GM12878 (cell line): ENCODE measurements around the gene ADSL. TPM values are rescaled to one million over a fixed set of nuclear protein-coding genes. Genes with fewer than 3 reads are reported as not detected.
A peak's percentile ranks its signal among the peaks of the same experiment; 100 is the strongest.

Experiments used
- ATAC-seq: fragments of 200-7000 bp; cut with Tn5 transposase; 3 replicates; pipeline ENCODE4 v1.9.1; 2020; ENCODE audit warnings: mild to moderate bottlenecking, moderate library complexity
- BruUV-seq: library from RNA; stranded (reverse); fragments of 400-500 nt; replicated peaks from 2 replicates; lab custom pipeline; 2021; lab: Mats Ljungman, UMichigan
- CTCF ChIA-PET: fragments of 300-600 bp; sonication (Branson Sonifier 250); formaldehyde crosslinking; extraction: SDS; loops from one replicate; lab custom pipeline; 2021; ENCODE audit warnings: inconsistent platforms; lab: Yijun Ruan, JAX
- POLR2A ChIA-PET: fragments of 350-600 bp; formaldehyde crosslinking; extraction: SDS; loops from one replicate; lab custom pipeline; 2021; ENCODE audit warnings: inconsistent platforms; lab: Charles Lee
- RAD21 ChIA-PET: fragments of 300-600 bp; sonication (Branson Sonifier 250); formaldehyde crosslinking; loops from one replicate; lab custom pipeline; 2023; ENCODE audit warnings: antibody characterized with exemption; ENCODE audit not compliant: unreplicated experiment; lab: Charles Lee
- SMC1A ChIA-PET: fragments of 300-600 bp; sonication (Branson Sonifier 250); formaldehyde crosslinking; loops from one replicate; lab custom pipeline; 2023; ENCODE audit not compliant: unreplicated experiment, uncharacterized antibody; lab: Charles Lee
- DNase-seq: peaks from one replicate; pipeline ENCODE4 v3.0.0-alpha.2; 2011; ENCODE audit warnings: low read depth, low spot score
- FAIRE-seq: peaks from 3 replicates; lab custom pipeline; 2011; peaks lifted over from hg19 to GRCh38; lab: Jason Lieb, UNC
- H2AFZ ChIP-seq: 2 replicates; pipeline ENCODE4 v1.6.0; 2011; ENCODE audit warnings: low read depth, low read length, control low read depth; ENCODE audit not compliant: control insufficient read depth
- H3K27ac ChIP-seq: 2 replicates; pipeline ENCODE4 v1.5.1; 2011; ENCODE audit warnings: control low read depth; ENCODE audit not compliant: control insufficient read depth, insufficient read depth
- H3K27me3 ChIP-seq, 2 experiments: replicated peaks in 1 of 2; 2 replicates each; pipeline versions ENCODE4 v1.6.0 to v1.6.1; 2011; ENCODE audit warnings: low read length in 1 of 2; ENCODE audit not compliant: control insufficient read depth in 2 of 2, insufficient read depth in 2 of 2
- H3K36me3 ChIP-seq, 2 experiments: 2 replicates each; pipeline ENCODE4 v1.5.1; 2011; ENCODE audit warnings: low read length in 1 of 2; ENCODE audit not compliant: control insufficient read depth in 2 of 2, insufficient read depth in 2 of 2
- H3K4me1 ChIP-seq: 2 replicates; pipeline ENCODE4 v1.6.1; 2011; ENCODE audit warnings: mild to moderate bottlenecking, low read length, moderate library complexity, mixed read lengths; ENCODE audit not compliant: control insufficient read depth, insufficient read depth
- H3K4me2 ChIP-seq: 2 replicates; pipeline ENCODE4 v1.6.0; 2011; ENCODE audit warnings: control low read depth; ENCODE audit not compliant: control insufficient read depth, insufficient read depth
- H3K4me3 ChIP-seq: fragments of 200-600 bp; sonication (generic); 2 replicates; pipeline ENCODE4 v1.5.1; 2016
- H3K79me2 ChIP-seq: 2 replicates; pipeline ENCODE4 v1.6.0; 2011; ENCODE audit warnings: low read length; ENCODE audit not compliant: control insufficient read depth, insufficient read depth
- H3K9ac ChIP-seq: 2 replicates; pipeline ENCODE4 v1.8.0; 2011; ENCODE audit warnings: low read length, control low read depth, mixed read lengths; ENCODE audit not compliant: control insufficient read depth, insufficient read depth
- H3K9me3 ChIP-seq: replicated peaks from 3 replicates; pipeline ENCODE4 v1.5.1; 2011; ENCODE audit warnings: mild to moderate bottlenecking, low read length; ENCODE audit not compliant: control insufficient read depth, insufficient read depth
- H4K20me1 ChIP-seq: 2 replicates; pipeline ENCODE4 v1.6.0; 2011; ENCODE audit not compliant: control insufficient read depth, insufficient read depth
- BRCA1 ChIP-seq: IDR thresholded peaks from 2 replicates; pipeline ENCODE4 v1.6.1; 2011; ENCODE audit warnings: low read depth, low read length, improper control_type of control experiment
- CHD4 ChIP-seq: fragments of 200-600 bp; sonication (generic); IDR thresholded peaks from 2 replicates; pipeline ENCODE4 v1.6.1; 2016; ENCODE audit warnings: mild to moderate bottlenecking
- FOS ChIP-seq: IDR thresholded peaks from 3 replicates; pipeline ENCODE4 v1.6.1; 2011; ENCODE audit warnings: borderline replicate concordance; ENCODE audit not compliant: insufficient read length; ENCODE audit errors: extremely low read depth
- FOXM1 ChIP-seq: IDR thresholded peaks from 2 replicates; pipeline ENCODE4 v1.6.1; 2012; ENCODE audit warnings: low read depth, mild to moderate bottlenecking, inconsistent platforms, low read length, moderate library complexity
- IRF4 ChIP-seq: IDR thresholded peaks from 2 replicates; pipeline ENCODE4 v1.6.1; 2011; ENCODE audit warnings: low read depth, low read length
- JUNB ChIP-seq: IDR thresholded peaks from 2 replicates; pipeline ENCODE4 v1.6.1; 2016; ENCODE audit warnings: antibody characterized with exemption, mild to moderate bottlenecking
- MTA3 ChIP-seq: IDR thresholded peaks from 2 replicates; pipeline ENCODE4 v1.6.1; 2012; ENCODE audit warnings: low read length, inconsistent platforms, borderline replicate concordance
- RUNX3 ChIP-seq: IDR thresholded peaks from 2 replicates; pipeline ENCODE4 v1.6.1; 2012; ENCODE audit warnings: low read length, inconsistent platforms
- SMARCA5 ChIP-seq: fragments of 450-650 bp; IDR thresholded peaks from 2 replicates; pipeline ENCODE4 v1.6.1; 2017; ENCODE audit warnings: mild to moderate bottlenecking
- SMC3 ChIP-seq: IDR thresholded peaks from 2 replicates; pipeline ENCODE4 v1.6.1; 2011; ENCODE audit warnings: low read length, improper control_type of control experiment, borderline replicate concordance
- SPI1 ChIP-seq: IDR thresholded peaks from 2 replicates; pipeline ENCODE4 v1.6.1; 2011; ENCODE audit warnings: low read depth, mild to moderate bottlenecking, low read length, moderate library complexity, borderline replicate concordance; ENCODE audit not compliant: insufficient read depth
- WRNIP1 ChIP-seq: IDR thresholded peaks from 2 replicates; pipeline ENCODE4 v1.6.1; 2011; ENCODE audit warnings: low read depth, low read length, improper control_type of control experiment, borderline replicate concordance
- YY1 ChIP-seq: IDR thresholded peaks from 2 replicates; pipeline ENCODE4 v1.6.1; 2011; ENCODE audit warnings: low read depth, mild to moderate bottlenecking, low read length
- ZNF217 ChIP-seq: fragments of 450-650 bp; IDR thresholded peaks from 2 replicates; pipeline ENCODE4 v1.6.1; 2017; ENCODE audit warnings: antibody characterized with exemption, mild to moderate bottlenecking
- ZNF274 ChIP-seq: IDR thresholded peaks from one replicate; pipeline ENCODE4 v1.8.0; 2011; ENCODE audit not compliant: insufficient read length, insufficient read depth
- ZSCAN29 ChIP-seq: fragments of 450-650 bp; IDR thresholded peaks from 2 replicates; pipeline ENCODE4 v1.6.1; 2017; ENCODE audit warnings: mild to moderate bottlenecking, moderate library complexity
- WGBS: methylation state at CpG from one replicate; pipeline ENCODE4 v1.1.6; 2016; ENCODE audit warnings: low lambda C conversion rate; ENCODE audit not compliant: insufficient replicate concordance, insufficient coverage; ENCODE audit errors: missing lambda C conversion rate; 5-methylcytosine and 5-hydroxymethylcytosine counted together
- in situ Hi-C: fragments of 300-500 bp; cut with MboI; formaldehyde crosslinking; loops from 9 replicates; pipeline ENCODE4 v1.14.3; 2018; ENCODE audit warnings: mixed read lengths
- intact Hi-C: fragments of 100-400 bp; cut with micrococcal nuclease; formaldehyde crosslinking; loops from one replicate; pipeline ENCODE4 v1.14.2; 2022; ENCODE audit not compliant: unreplicated experiment
- polyA plus RNA-seq, 11 experiments: library from polyadenylated mRNA; depleted of rRNA in 4 of 11; unstranded in 6 of 11; stranded (reverse) in 5 of 11; fragments of >200 nt; fragmentation: Nextera tagmentation in 4 of 11; fragmentation: Illumina TruSeq in 1 of 11; extraction: Ambion mirVana in 4 of 11; extraction: Trizol in 1 of 11; gene quantifications; 1 replicate in 1 of 11; 2 replicates in 10 of 11; pipeline versions ENCODE4 v1.2.1 to v1.2.3, GENCODE V29; 2011 to 2016; ENCODE audit warnings: inconsistent platforms in 2 of 11, missing spikeins in 2 of 11, low read depth in 1 of 11
- total RNA-seq, 4 experiments: library from RNA; depleted of rRNA in 3 of 4; stranded (reverse); fragments of >200 nt in 3 of 4; fragmentation: Illumina TruSeq in 1 of 4; extraction: Trizol in 1 of 4; gene quantifications; 2 replicates each; pipeline versions ENCODE4 v1.2.1 to v1.2.3, GENCODE V29; 2013 to 2021

The ADSL gene
- total and polyA plus RNA-seq, 10 of the 15 experiments (the other 5 are each of a cell fraction or from before 2014, with no cell fraction given), result 126 to 313 (median 143) TPM

DNA sequence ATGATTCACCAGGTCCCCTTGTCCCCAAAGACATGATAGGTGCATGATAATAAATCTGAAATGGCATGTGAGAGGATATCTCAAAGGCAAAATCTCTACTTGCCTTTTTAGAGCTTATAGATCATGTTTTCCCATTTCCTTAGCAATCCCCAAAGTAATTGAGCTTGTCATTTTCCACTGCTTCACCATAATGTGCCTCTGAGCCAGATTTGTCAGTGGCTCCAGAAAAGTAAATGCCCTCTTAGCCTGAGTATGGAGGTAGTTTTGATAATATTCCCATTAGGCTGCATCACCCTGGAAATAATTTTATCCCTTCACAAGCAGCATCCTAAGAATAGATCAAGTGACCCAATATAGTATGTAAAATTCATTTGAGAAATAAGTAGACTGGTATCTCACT, 36.7 kb upstream of the ADSL start:
- TF ChIP-seq ZSCAN29, result no peak
- TF ChIP-seq BRCA1, result no peak
- no peak for TF ChIP-seq MTA3
- TF ChIP-seq WRNIP1, result no peak
- TF ChIP-seq ZNF274, result no peak
- TF ChIP-seq JUNB, result no peak
- TF ChIP-seq ZNF217, result no peak
- no peak for TF ChIP-seq FOXM1
- H3K9ac ChIP-seq, result no peak overlapping the region
- H3K9me3 ChIP-seq, result no peaks in the 10 kb centered on the region
- CTCF ChIA-PET, result no interaction called here
- H3K79me2 ChIP-seq, result no peaks in the 10 kb centered on the region
- RAD21 ChIA-PET, result no interaction called here
- intact Hi-C loops (no loop called here), in situ Hi-C loops (no loop called here)
- H3K27me3 ChIP-seq, result no peaks in the 10 kb centered on the region
- BruUV-seq, result no TSS peak
- H3K27ac ChIP-seq, result no peak overlapping the region
- H3K4me3 ChIP-seq, result no peak overlapping the region
- no peak overlapping the region for H2AFZ ChIP-seq
- DNase-seq, result no peak
- H3K36me3 ChIP-seq, result peaks cover 13 to 41% of the 10 kb centered on the region in 2 experiments
- FAIRE-seq, result no peak
- SMC1A ChIA-PET, result interaction anchor here (0.7 kb wide), 1 partner anchor 23 kb away, joined by 3 read pairs; no protein-coding TSS in a partner anchor
- POLR2A ChIA-PET, result interaction anchor here (0.7 kb wide), 1 partner anchor 9 kb away, joined by 3 read pairs; no protein-coding TSS in a partner anchor
- no peaks in the 10 kb centered on the region for H3K4me1 ChIP-seq
- H3K4me2 ChIP-seq, result no peak overlapping the region
- H4K20me1 ChIP-seq, result no peaks in the 10 kb centered on the region
- ATAC-seq, result no peak

DNA sequence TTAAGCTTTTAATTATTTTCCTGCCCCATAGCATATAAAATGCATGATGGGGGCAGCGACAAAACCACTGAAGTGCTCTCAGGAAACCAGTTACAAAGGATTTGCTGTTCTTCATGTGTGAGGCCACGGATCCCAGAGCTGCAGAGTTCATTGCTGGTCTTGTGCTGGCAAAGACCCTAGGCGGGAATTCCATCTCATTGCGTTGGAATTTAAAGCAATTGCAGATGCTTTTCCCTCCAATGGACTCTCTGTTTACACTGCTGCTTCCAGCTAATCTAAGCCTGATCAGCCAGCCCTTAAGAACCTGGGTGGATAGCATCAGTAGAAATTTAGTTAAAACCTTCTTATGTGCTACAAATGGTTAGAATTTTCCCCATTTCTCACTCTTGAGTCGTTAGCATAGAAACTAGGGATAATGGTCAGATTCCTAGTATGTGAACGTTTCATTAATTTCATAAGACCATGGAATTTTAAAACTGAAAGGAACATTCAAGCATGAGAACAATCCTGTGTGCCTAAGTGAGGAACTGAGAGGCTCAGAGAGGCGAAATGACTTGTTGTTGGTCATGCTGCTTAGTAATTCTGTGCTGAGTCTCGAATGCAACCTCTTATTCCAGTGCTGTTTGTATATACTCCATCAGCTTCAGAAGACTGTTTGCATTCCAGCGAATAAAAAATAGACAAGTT, 36.1 kb upstream of the ADSL start:
- RAD21 ChIA-PET, result no interaction called here
- CTCF ChIA-PET, result no interaction called here
- BruUV-seq, result no TSS peak
- in situ Hi-C loops, result no loop called here
- no peaks in the 10 kb centered on the region for H3K27me3 ChIP-seq
- no peaks in the 10 kb centered on the region for H3K9me3 ChIP-seq
- POLR2A ChIA-PET, result no interaction called here
- intact Hi-C loops, result no loop called here
- H4K20me1 ChIP-seq, result no peaks in the 10 kb centered on the region
- H3K4me2 ChIP-seq, result no peak overlapping the region
- SMC1A ChIA-PET, result interaction anchor here (0.7 kb wide), 1 partner anchor 24 kb away, joined by 3 read pairs; no protein-coding TSS in a partner anchor
- H3K4me1 ChIP-seq, result no peaks in the 10 kb centered on the region
- H3K27ac ChIP-seq, result no peak overlapping the region
- H3K4me3 ChIP-seq, result no peak overlapping the region
- H3K36me3 ChIP-seq, result peaks cover 13 to 41% of the 10 kb centered on the region in 2 experiments
- WGBS, result 59% methylated on average over 9 of the region's 9 CpGs
- H3K79me2 ChIP-seq, result no peaks in the 10 kb centered on the region
- DNase-seq, result no peak
- ATAC-seq, result no peak
- no peak for FAIRE-seq
- TF ChIP-seq IRF4, result peak; percentile 60; the same call in 1 of the 2 replicates
- TF ChIP-seq SMARCA5, result no peak
- no peak for TF ChIP-seq CHD4
- TF ChIP-seq YY1, result no peak
- TF ChIP-seq FOS, result no peak
- TF ChIP-seq RUNX3, result 0 out of 2 replicates have a peak, but pooled peaks have one; percentile 29
- peak; percentile 84 for TF ChIP-seq SPI1
- no peak for TF ChIP-seq SMC3
- H2AFZ ChIP-seq, result no peak overlapping the region
- H3K9ac ChIP-seq, result no peak overlapping the region
